Measurements from ENCODE around the gene RAB14. TPM values are rescaled to one million over a fixed set of nuclear protein-coding genes. Genes with fewer than 3 reads are reported as not detected.

Gene RAB14
- polyA plus RNA-seq, 1 experiment: 18.3 TPM

- ChIA-PET CTCF (interaction anchor here (2.5 kb wide), 1 partner anchor 92 kb away, joined by 13 read pairs; no protein-coding TSS in a partner anchor), POLR2A (no interaction called here)
- DNase-seq (ENCODE audit: low read depth): no peak
- Histone ChIP-seq H3K36me3 (ENCODE audit: control insufficient read depth, insufficient read depth, low read length) (no peaks in the 10 kb centered on the region), H3K4me3 (ENCODE audit: low read depth, low read length) (no peak overlapping the region), H3K27me3 (ENCODE audit: control insufficient read depth, insufficient read depth, low read length) (no peaks in the 10 kb centered on the region)
- no peak for TF ChIP-seq CTCF (IDR thresholded peaks at IDR 0.05; ENCODE audit: insufficient read depth, low read depth, low read length)
Measured at GRCh38 chr9:121227862-121228261, 26.2 kb upstream of the RAB14 start.

- CTCF ChIA-PET: interaction anchor here (0.6 to 4.8 kb wide), 12 partner anchors 13 to 173 kb away, joined by 3 to 26 read pairs (median 4); no protein-coding TSS in a partner anchor
- DNase-seq (ENCODE audit: low read depth): no peak
Measured at GRCh38 chr9:121226175-121226574, 24.5 kb upstream of the RAB14 start.

GRCh38 chr9:121225240-121225639 lies 23.6 kb upstream of the RAB14 start:
- Histone ChIP-seq H3K4me3 (ENCODE audit: low read depth, low read length) (no peak overlapping the region), H3K27me3 (ENCODE audit: control insufficient read depth, insufficient read depth, low read length) (no peaks in the 10 kb centered on the region), H3K36me3 (ENCODE audit: control insufficient read depth, insufficient read depth, low read length) (no peaks in the 10 kb centered on the region)
- POLR2A ChIA-PET: no interaction called here
- CTCF ChIA-PET: interaction anchor here (1.0 to 4.8 kb wide), 8 partner anchors 9 to 174 kb away, joined by 3 to 26 read pairs (median 4); no protein-coding TSS in a partner anchor
- no peak for DNase-seq (ENCODE audit: low read depth)
- no peak for TF ChIP-seq CTCF (IDR thresholded peaks at IDR 0.05; ENCODE audit: insufficient read depth, low read depth, low read length)

More at GRCh38 chr9:121226175-121226574, 24.5 kb upstream of the RAB14 start:
- TF ChIP-seq CTCF (IDR thresholded peaks at IDR 0.05; ENCODE audit: insufficient read depth, low read depth, low read length): no peak
- POLR2A ChIA-PET: interaction anchor here (0.6 kb wide), 1 partner anchor 249 kb away, joined by 3 read pairs; no protein-coding TSS in a partner anchor
- H3K36me3 ChIP-seq (ENCODE audit: control insufficient read depth, insufficient read depth, low read length): no peaks in the 10 kb centered on the region
- H3K27me3 ChIP-seq (ENCODE audit: control insufficient read depth, insufficient read depth, low read length): no peaks in the 10 kb centered on the region
- no peak overlapping the region for H3K4me3 ChIP-seq (ENCODE audit: low read depth, low read length)

- no peak for DNase-seq (ENCODE audit: low read depth)
- Histone ChIP-seq H3K4me3 (ENCODE audit: low read depth, low read length) (no peak overlapping the region), H3K27me3 (ENCODE audit: control insufficient read depth, insufficient read depth, low read length) (no peaks in the 10 kb centered on the region), H3K36me3 (ENCODE audit: control insufficient read depth, insufficient read depth, low read length) (no peaks in the 10 kb centered on the region)
- peak; percentile 72 for TF ChIP-seq CTCF (IDR thresholded peaks at IDR 0.05; ENCODE audit: insufficient read depth, low read depth, low read length)
- ChIA-PET CTCF (interaction anchor here (0.6 to 4.8 kb wide), 17 partner anchors 9 to 177 kb away, joined by 3 to 26 read pairs (median 5); partner anchors contain the start of gene GSN), POLR2A (no interaction called here)
Measured at GRCh38 chr9:121222524-121223171, 21.0 kb upstream of the RAB14 start.

- no peak for DNase-seq (ENCODE audit: low read depth)
- Histone ChIP-seq H3K27me3 (ENCODE audit: control insufficient read depth, insufficient read depth, low read length) (no peaks in the 10 kb centered on the region), H3K4me3 (ENCODE audit: low read depth, low read length) (no peak overlapping the region), H3K36me3 (ENCODE audit: control insufficient read depth, insufficient read depth, low read length) (no peaks in the 10 kb centered on the region)
- ChIA-PET CTCF (interaction anchor here (1.0 to 2.8 kb wide), 9 partner anchors 8 to 178 kb away, joined by 3 to 19 read pairs (median 5); no protein-coding TSS in a partner anchor), POLR2A (no interaction called here)
- no peak for TF ChIP-seq CTCF (IDR thresholded peaks at IDR 0.05; ENCODE audit: insufficient read depth, low read depth, low read length)
Measured at GRCh38 chr9:121221664-121222055, 20.0 kb upstream of the RAB14 start.
